ENCODE measurements around the gene SYT17. TPM values are rescaled to one million over a fixed set of nuclear protein-coding genes. Genes with fewer than 3 reads are reported as not detected.

SYT17 gene
- total RNA-seq, 2 experiments from 2014 or later, result not detected

- H3K27me3 Mint-ChIP-seq (ENCODE audit: low read depth), result peaks cover 7% of the 10 kb centered on the region
- no peak overlapping the region for H3K27ac Mint-ChIP-seq
- ATAC-seq (no peak), DNase-seq (no peak)
- H3K9me3 Mint-ChIP-seq (ENCODE audit: insufficient read depth), result no peaks in the 10 kb centered on the region
- H3K4me1 Mint-ChIP-seq (ENCODE audit: low read depth), result peaks cover 28% of the 10 kb centered on the region
- ChIA-PET CTCF (no interaction called here), POLR2A (no interaction called here)
- H3K4me3 Mint-ChIP-seq, result no peak overlapping the region
- no peaks in the 10 kb centered on the region for H3K36me3 Mint-ChIP-seq (ENCODE audit: low read depth)
Measured at GRCh38 chr16:19132255-19132654, 35.8 kb upstream of the SYT17 start.

- no peak for ATAC-seq
- no peak overlapping the region for H3K4me3 Mint-ChIP-seq
- H3K9me3 Mint-ChIP-seq (ENCODE audit: insufficient read depth), result no peaks in the 10 kb centered on the region
- no peak for DNase-seq
- H3K27ac Mint-ChIP-seq, result no peak overlapping the region
- POLR2A ChIA-PET, result no interaction called here
- CTCF ChIA-PET, result no interaction called here
- peaks cover 9% of the 10 kb centered on the region for H3K27me3 Mint-ChIP-seq (ENCODE audit: low read depth)
- peaks cover 22% of the 10 kb centered on the region for H3K4me1 Mint-ChIP-seq (ENCODE audit: low read depth)
- H3K36me3 Mint-ChIP-seq (ENCODE audit: low read depth), result no peaks in the 10 kb centered on the region
Measured at GRCh38 chr16:19132898-19133297, 35.1 kb upstream of the SYT17 start.

- ATAC-seq, result no peak
- ChIA-PET CTCF (no interaction called here), POLR2A (interaction anchor here (0.7 kb wide), 1 partner anchor 13 kb away, joined by 3 read pairs; no protein-coding TSS in a partner anchor)
- H3K4me3 Mint-ChIP-seq, result no peak overlapping the region
- no peak for DNase-seq
- no peak overlapping the region for H3K27ac Mint-ChIP-seq
- no peaks in the 10 kb centered on the region for H3K36me3 Mint-ChIP-seq (ENCODE audit: low read depth)
- peaks cover 11% of the 10 kb centered on the region for H3K27me3 Mint-ChIP-seq (ENCODE audit: low read depth)
- H3K4me1 Mint-ChIP-seq (ENCODE audit: low read depth), result peaks cover 17% of the 10 kb centered on the region
- no peaks in the 10 kb centered on the region for H3K9me3 Mint-ChIP-seq (ENCODE audit: insufficient read depth)
Measured at GRCh38 chr16:19133600-19133999, 34.4 kb upstream of the SYT17 start.

DNA sequence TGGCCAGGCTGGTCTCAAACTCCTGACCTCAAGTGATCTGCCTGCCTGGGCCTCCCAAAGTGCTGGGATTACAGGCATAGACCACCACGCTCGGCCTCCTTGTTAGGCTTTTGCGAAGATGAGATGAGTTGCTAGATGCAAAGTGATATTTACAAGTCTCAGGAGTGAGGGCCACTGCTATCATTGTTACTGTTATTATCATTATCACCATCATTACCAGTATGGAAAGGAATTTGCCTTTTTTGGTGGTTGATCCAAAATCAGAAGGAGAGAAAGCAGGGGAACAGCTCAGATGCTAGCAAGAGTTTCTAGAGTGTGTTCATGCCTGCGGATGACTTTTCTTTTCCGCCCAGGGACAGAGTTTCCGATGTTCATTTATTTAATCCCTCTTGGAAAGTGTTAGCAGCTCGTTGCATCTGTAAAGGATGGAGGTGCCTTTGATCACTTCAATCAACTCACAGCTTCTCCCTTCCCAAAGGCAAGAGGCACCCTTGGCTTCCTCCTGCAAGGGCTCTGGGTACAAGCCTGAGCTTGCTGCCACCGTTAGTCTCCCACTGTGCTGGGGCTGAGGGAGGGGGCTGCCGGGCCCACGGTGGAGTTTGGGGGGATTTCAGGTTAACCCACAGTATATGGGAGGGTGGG is 32.7 kb upstream of the SYT17 start:
- H3K4me3 Mint-ChIP-seq, result no peak overlapping the region
- peaks cover 10% of the 10 kb centered on the region for H3K27me3 Mint-ChIP-seq (ENCODE audit: low read depth)
- CTCF ChIA-PET, result no interaction called here
- POLR2A ChIA-PET, result no interaction called here
- no peaks in the 10 kb centered on the region for H3K36me3 Mint-ChIP-seq (ENCODE audit: low read depth)
- no peaks in the 10 kb centered on the region for H3K9me3 Mint-ChIP-seq (ENCODE audit: insufficient read depth)
- DNase-seq (no peak), ATAC-seq (no peak)
- H3K4me1 Mint-ChIP-seq (ENCODE audit: low read depth), result peaks cover 13% of the 10 kb centered on the region
- H3K27ac Mint-ChIP-seq, result no peak overlapping the region

- CTCF ChIA-PET, result interaction anchor here (1.2 kb wide), 1 partner anchor 49 kb away, joined by 3 read pairs; no protein-coding TSS in a partner anchor
- Mint-ChIP-seq H3K27ac (no peak overlapping the region), H3K4me3 (no peak overlapping the region), H3K4me1 (ENCODE audit: low read depth) (peaks cover 6% of the 10 kb centered on the region), H3K9me3 (ENCODE audit: insufficient read depth) (no peaks in the 10 kb centered on the region), H3K36me3 (ENCODE audit: low read depth) (no peaks in the 10 kb centered on the region), H3K27me3 (ENCODE audit: low read depth) (peaks cover 10% of the 10 kb centered on the region)
- POLR2A ChIA-PET, result no interaction called here
- no peak for ATAC-seq
- no peak for DNase-seq
Measured at GRCh38 chr16:19135896-19136438, 32.1 kb upstream of the SYT17 start.

DNA sequence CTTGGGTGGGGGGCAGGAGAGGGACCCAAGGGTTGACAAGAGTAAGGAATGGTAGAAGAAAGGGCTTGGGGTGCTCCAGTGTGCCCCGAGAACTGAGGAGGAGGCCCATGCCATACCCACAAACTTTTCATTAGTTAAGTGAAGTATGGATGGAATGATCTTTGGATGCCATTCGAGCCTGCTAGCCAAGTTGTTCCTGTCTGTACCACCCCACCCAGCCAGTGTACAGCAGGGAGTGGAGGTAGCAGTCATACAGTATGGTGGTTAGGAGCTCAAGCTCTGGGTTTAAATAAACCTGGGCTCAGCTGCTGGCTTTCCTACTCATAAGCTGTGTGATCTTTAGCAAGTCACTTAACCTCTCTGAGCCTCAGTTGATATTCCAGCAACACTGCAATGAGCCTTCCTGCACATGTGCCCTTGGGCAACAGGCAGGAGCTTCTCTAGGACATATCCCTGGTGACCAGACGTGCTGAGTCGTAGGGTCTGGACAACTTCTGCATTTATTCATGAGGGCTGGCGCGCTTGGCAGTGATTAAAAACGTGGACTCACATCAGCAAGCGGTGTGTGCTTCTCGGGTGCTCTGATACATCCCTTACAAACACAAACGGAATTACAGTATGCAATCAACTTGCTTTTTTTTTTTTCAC is 31.4 kb upstream of the SYT17 start:
- no peaks in the 10 kb centered on the region for H3K9me3 Mint-ChIP-seq (ENCODE audit: insufficient read depth)
- H3K36me3 Mint-ChIP-seq (ENCODE audit: low read depth), result no peaks in the 10 kb centered on the region
- no peaks in the 10 kb centered on the region for H3K4me1 Mint-ChIP-seq (ENCODE audit: low read depth)
- H3K4me3 Mint-ChIP-seq, result no peak overlapping the region
- peaks cover 12% of the 10 kb centered on the region for H3K27me3 Mint-ChIP-seq (ENCODE audit: low read depth)
- no peak overlapping the region for H3K27ac Mint-ChIP-seq
- ChIA-PET POLR2A (no interaction called here), CTCF (interaction anchor here (1.2 kb wide), 1 partner anchor 50 kb away, joined by 3 read pairs; no protein-coding TSS in a partner anchor)
- DNase-seq (no peak), ATAC-seq (no peak)

DNA sequence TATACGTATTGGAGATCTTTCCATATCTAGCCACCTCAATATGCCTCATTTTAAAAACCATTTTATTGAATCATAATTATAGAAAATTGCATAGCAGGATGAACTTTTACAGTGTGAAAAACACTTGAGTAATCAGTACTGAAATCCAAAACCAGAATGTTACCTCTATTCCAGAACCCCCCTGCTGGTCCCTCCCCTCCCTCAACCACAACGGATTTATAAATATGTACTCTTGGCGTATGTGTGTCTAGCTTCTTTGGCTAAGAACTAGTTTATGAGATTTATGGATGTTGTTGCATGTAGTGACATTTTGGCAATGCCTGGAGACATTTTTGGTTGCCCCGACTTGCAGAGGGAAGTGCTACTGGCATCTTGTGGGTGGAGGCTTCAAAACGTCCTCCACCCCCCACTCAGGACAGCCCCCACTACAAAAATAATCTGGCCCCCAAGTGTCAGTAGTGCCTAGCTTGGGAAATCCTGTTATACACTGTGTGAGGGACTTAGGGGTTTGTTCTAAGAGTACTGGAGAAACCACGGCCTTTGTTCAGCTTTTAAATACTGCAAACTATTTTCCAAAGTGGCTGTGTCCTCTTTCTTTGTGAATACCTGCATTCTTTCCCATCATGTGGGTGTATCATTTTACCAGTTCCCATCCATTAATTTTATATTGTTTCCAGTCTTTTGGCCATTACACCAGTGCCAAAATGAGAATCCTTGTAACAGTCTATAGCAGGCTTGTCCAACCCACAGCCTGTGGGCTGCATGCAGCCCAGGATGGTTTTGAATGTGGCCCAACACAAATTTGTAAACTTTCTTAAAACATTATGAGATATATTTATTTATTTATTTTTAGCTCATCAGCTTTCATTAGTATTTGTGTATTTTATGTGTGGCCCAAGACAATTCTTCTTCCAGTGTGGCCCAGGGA is 30.6 kb upstream of the SYT17 start:
- no peak for DNase-seq
- Mint-ChIP-seq H3K4me1 (ENCODE audit: low read depth) (no peaks in the 10 kb centered on the region), H3K4me3 (no peak overlapping the region), H3K9me3 (ENCODE audit: insufficient read depth) (no peaks in the 10 kb centered on the region), H3K27ac (no peak overlapping the region), H3K36me3 (ENCODE audit: low read depth) (no peaks in the 10 kb centered on the region), H3K27me3 (ENCODE audit: low read depth) (peaks cover 13% of the 10 kb centered on the region)
- POLR2A ChIA-PET, result no interaction called here
- CTCF ChIA-PET, result interaction anchor here (1.2 kb wide), 1 partner anchor 51 kb away, joined by 3 read pairs; no protein-coding TSS in a partner anchor
- ATAC-seq, result no peak

- H3K27ac Mint-ChIP-seq, result no peak overlapping the region
- CTCF ChIA-PET, result interaction anchor here (0.9 to 1.0 kb wide), 2 partner anchors 41 to 53 kb away, joined by 3 to 5 read pairs; no protein-coding TSS in a partner anchor
- no peaks in the 10 kb centered on the region for H3K4me1 Mint-ChIP-seq (ENCODE audit: low read depth)
- no peaks in the 10 kb centered on the region for H3K9me3 Mint-ChIP-seq (ENCODE audit: insufficient read depth)
- H3K36me3 Mint-ChIP-seq (ENCODE audit: low read depth), result no peaks in the 10 kb centered on the region
- H3K27me3 Mint-ChIP-seq (ENCODE audit: low read depth), result peaks cover 13% of the 10 kb centered on the region
- ATAC-seq (no peak), DNase-seq (no peak)
- POLR2A ChIA-PET, result no interaction called here
- H3K4me3 Mint-ChIP-seq, result no peak overlapping the region
Measured at GRCh38 chr16:19138601-19139000, 29.4 kb upstream of the SYT17 start.

GRCh38 chr16:19139436-19140091 is 28.5 kb upstream of the SYT17 start:
- CTCF ChIA-PET, result no interaction called here
- H3K27me3 Mint-ChIP-seq (ENCODE audit: low read depth), result peaks cover 15% of the 10 kb centered on the region
- no peaks in the 10 kb centered on the region for H3K36me3 Mint-ChIP-seq (ENCODE audit: low read depth)
- ATAC-seq, result no peak
- H3K9me3 Mint-ChIP-seq (ENCODE audit: insufficient read depth), result no peaks in the 10 kb centered on the region
- no peak overlapping the region for H3K27ac Mint-ChIP-seq
- no peak for DNase-seq
- H3K4me1 Mint-ChIP-seq (ENCODE audit: low read depth), result no peaks in the 10 kb centered on the region
- H3K4me3 Mint-ChIP-seq, result no peak overlapping the region
- POLR2A ChIA-PET, result interaction anchor here (0.6 kb wide), 1 partner anchor 20 kb away, joined by 3 read pairs; no protein-coding TSS in a partner anchor

- ChIA-PET CTCF (no interaction called here), POLR2A (no interaction called here)
- H3K27ac Mint-ChIP-seq, result no peak overlapping the region
- DNase-seq, result no peak
- ATAC-seq, result no peak
- H3K4me3 Mint-ChIP-seq, result no peak overlapping the region
- peaks cover 15% of the 10 kb centered on the region for H3K27me3 Mint-ChIP-seq (ENCODE audit: low read depth)
- H3K36me3 Mint-ChIP-seq (ENCODE audit: low read depth), result no peaks in the 10 kb centered on the region
- H3K9me3 Mint-ChIP-seq (ENCODE audit: insufficient read depth), result no peaks in the 10 kb centered on the region
- H3K4me1 Mint-ChIP-seq (ENCODE audit: low read depth), result no peaks in the 10 kb centered on the region
Measured at GRCh38 chr16:19140396-19140795, 27.6 kb upstream of the SYT17 start.

GRCh38 chr16:19142939-19143598 is 25.0 kb upstream of the SYT17 start:
- DNase-seq (no peak), ATAC-seq (no peak)
- H3K27ac Mint-ChIP-seq, result no peak overlapping the region
- no peaks in the 10 kb centered on the region for H3K9me3 Mint-ChIP-seq (ENCODE audit: insufficient read depth)
- ChIA-PET CTCF (no interaction called here), POLR2A (no interaction called here)
- H3K27me3 Mint-ChIP-seq (ENCODE audit: low read depth), result peaks cover 8% of the 10 kb centered on the region
- no peak overlapping the region for H3K4me3 Mint-ChIP-seq
- no peaks in the 10 kb centered on the region for H3K36me3 Mint-ChIP-seq (ENCODE audit: low read depth)
- H3K4me1 Mint-ChIP-seq (ENCODE audit: low read depth), result no peaks in the 10 kb centered on the region

Data from activated CD8-positive, alpha-beta T cell treated with anti-CD3 and anti-CD28 coated beads, Interleukin-2, amount 10 ng/mL, durations not matched to agents 7 days and 5 days (primary cell).